ENCODE measurements around the gene APOBEC4.

GRCh38 chr1:183597656-183598347 lies 55.3 kb downstream of the APOBEC4 start:
- TF ChIP-seq CTCF (conservative IDR thresholded peaks at IDR 0.05) = no peak
- no peak for TF ChIP-seq EZH2 (IDR thresholded peaks at IDR 0.05; ENCODE audit: low read depth)

All from PC-9 (cell line).